Astrocyte (in vitro differentiated cells and primary cell): ENCODE data around the gene PPP1R12B.

Experiments
- CTCF ChIP-seq: IDR thresholded peaks from 2 replicates; pipeline ENCODE4 v1.5.1; 2011; ENCODE audit warnings: low read depth, mild to moderate bottlenecking, inconsistent platforms, low read length, moderate library complexity; ENCODE audit not compliant: insufficient read depth
- EZH2 ChIP-seq: IDR thresholded peaks from 2 replicates; pipeline ENCODE4 v1.6.1; 2012; ENCODE audit warnings: mild to moderate bottlenecking, low read length, inconsistent platforms; ENCODE audit not compliant: insufficient read depth

- no peak for TF ChIP-seq EZH2
- TF ChIP-seq CTCF, result no peak
These were observed 198.7 kb downstream of the PPP1R12B start for GRCh38 chr1:202547215-202547614.
